A549 (cell line): Measurements from ENCODE around the gene DOK1. TPM values are rescaled to one million over a fixed set of nuclear protein-coding genes. Genes with fewer than 3 reads are reported as not detected.

ENCODE experiments used
- ATAC-seq, 2 experiments: fragments of 200-7000 bp in 1 of 2; fragments of >200 bp in 1 of 2; cut with Nextera tagmentation in 1 of 2; cut with Tn5 transposase in 1 of 2; 3 replicates each; pipeline versions ENCODE4 v1.8.0 to v1.9.1; 2018 to 2020; ENCODE audit warnings: mild to moderate bottlenecking in 1 of 2, moderate library complexity in 1 of 2
- CTCF ChIA-PET: fragments of 300-600 bp; sonication (Branson Sonifier 250); formaldehyde crosslinking; extraction: SDS; loops from one replicate; lab custom pipeline; 2021; ENCODE audit warnings: antibody characterized with exemption, inconsistent platforms; lab: Yijun Ruan, JAX
- POLR2A ChIA-PET: fragments of 350-600 bp; formaldehyde crosslinking; extraction: SDS; loops from one replicate; lab custom pipeline; 2021; ENCODE audit warnings: antibody characterized with exemption, inconsistent platforms; lab: Yijun Ruan, JAX
- DNase-seq, 2 experiments: peaks; one replicate each; pipeline versions ENCODE4 v3.0.0 to v3.0.0-alpha.2; 2011 to 2016; ENCODE audit warnings: low read depth in 1 of 2, low spot score in 1 of 2
- FAIRE-seq: peaks from 2 replicates; lab custom pipeline; 2011; peaks lifted over from hg19 to GRCh38; lab: Jason Lieb, UNC
- H3K27ac ChIP-seq, 2 experiments: fragments of >200 bp; sonication (Bioruptor Twin); formaldehyde crosslinking; 3 replicates each; pipeline ENCODE4 v1.5.1; 2016 to 2017
- H3K4me1 ChIP-seq: fragments of >200 bp; sonication (Bioruptor Twin); formaldehyde crosslinking; 3 replicates; pipeline ENCODE4 v1.6.1; 2016
- H3K4me2 ChIP-seq: fragments of >200 bp; sonication (Bioruptor Twin); formaldehyde crosslinking; 3 replicates; pipeline ENCODE4 v1.6.1; 2016
- H3K4me3 ChIP-seq: fragments of >200 bp; sonication (Bioruptor Twin); formaldehyde crosslinking; 3 replicates; pipeline ENCODE4 v1.5.1; 2016
- H3K9me3 ChIP-seq: fragments of >200 bp; sonication (Bioruptor Twin); formaldehyde crosslinking; 3 replicates; pipeline ENCODE4 v1.6.1; 2016
- CBX8 ChIP-seq: fragments of 200-600 bp; sonication (generic); IDR thresholded peaks from 2 replicates; pipeline ENCODE4 v1.6.1; 2016
- FOSL2 ChIP-seq, 2 experiments: fragments of 450-650 bp in 1 of 2; fragments of >200 bp in 1 of 2; sonication (Bioruptor Twin) in 1 of 2; formaldehyde crosslinking; IDR thresholded peaks; 2 replicates each; pipeline versions ENCODE4 v1.5.0 to v1.6.1; 2016 to 2020; ENCODE audit warnings: mild to moderate bottlenecking in 1 of 2, moderate library complexity in 1 of 2
- FOXS1 ChIP-seq: fragments of 250-450 bp; sonication (Bioruptor Pico); IDR thresholded peaks from 2 replicates; pipeline ENCODE4 v1.5.0; 2020; ENCODE audit warnings: mild to moderate bottlenecking, moderate library complexity
- GATA3 ChIP-seq: IDR thresholded peaks from 2 replicates; pipeline ENCODE4 v1.6.1; 2012; ENCODE audit warnings: borderline replicate concordance
- HDAC2 ChIP-seq: fragments of 200-600 bp; sonication (generic); IDR thresholded peaks from 2 replicates; pipeline ENCODE4 v1.6.1; 2016
- HEYL ChIP-seq: fragments of 250-450 bp; sonication (Bioruptor Pico); IDR thresholded peaks from 2 replicates; pipeline ENCODE4 v1.8.0; 2021; ENCODE audit warnings: mild to moderate bottlenecking, moderate library complexity
- JUN ChIP-seq, 2 experiments: fragments of >200 bp; sonication (Bioruptor Twin); formaldehyde crosslinking; IDR thresholded peaks; 2 replicates in 1 of 2; 3 replicates in 1 of 2; pipeline ENCODE4 v1.6.1; 2016 to 2017
- MAFK ChIP-seq: fragments of 450-650 bp; IDR thresholded peaks from 2 replicates; pipeline ENCODE4 v1.6.1; 2014; ENCODE audit not compliant: partially characterized antibody
- NPAS2 ChIP-seq: fragments of 250-450 bp; sonication (Bioruptor Pico); IDR thresholded peaks from 2 replicates; pipeline ENCODE4 v1.8.0; 2022; ENCODE audit warnings: mild to moderate bottlenecking, moderate library complexity, borderline replicate concordance
- POLR2A ChIP-seq: IDR thresholded peaks from 2 replicates; pipeline ENCODE4 v1.6.1; 2012; ENCODE audit warnings: mild to moderate bottlenecking, low read length
- RCOR1 ChIP-seq: fragments of 150-350 bp; IDR thresholded peaks from 2 replicates; pipeline ENCODE4 v1.6.1; 2014; ENCODE audit warnings: antibody characterized with exemption, low read length, low read depth
- RNF2 ChIP-seq: fragments of 200-600 bp; sonication (generic); IDR thresholded peaks from 2 replicates; pipeline ENCODE4 v1.6.1; 2016; ENCODE audit warnings: low read depth, mild to moderate bottlenecking, antibody characterized with exemption, moderate library complexity, borderline replicate concordance
- TP53 ChIP-seq: fragments of 250-450 bp; sonication (Bioruptor Pico); IDR thresholded peaks from 2 replicates; pipeline ENCODE4 v1.5.0; 2021; ENCODE audit warnings: mild to moderate bottlenecking, moderate library complexity
- whole genome bisulfite sequencing: methylation state at CpG from one replicate; pipeline ENCODE4 v1.1.6; 2017; ENCODE audit errors: missing lambda C conversion rate; 5-methylcytosine and 5-hydroxymethylcytosine counted together
- polyA plus RNA-seq, 4 experiments: library from polyadenylated mRNA; depleted of rRNA in 3 of 4; stranded (reverse); fragments of >200 nt; fragmentation: RNase III in 1 of 4; extraction: RNeasy Plus Mini Kit Qiagen cat#74134 plus additional on column Dnase treatment in 1 of 4; gene quantifications; 2 replicates in 3 of 4; 3 replicates in 1 of 4; pipeline ENCODE4 v1.2.3, GENCODE V29; 2011 to 2017
- TF ChIP-seq, protein P1 (sequence below): fragments of >200 bp; sonication (Bioruptor Twin); formaldehyde crosslinking; IDR thresholded peaks from 3 replicates; pipeline ENCODE4 v1.5.1; 2016
- TF ChIP-seq, protein P2 (sequence below): fragments of >200 bp; sonication (Bioruptor Twin); formaldehyde crosslinking; IDR thresholded peaks from 2 replicates; pipeline ENCODE4 v1.6.1; 2016
- TF ChIP-seq, protein P3 (sequence below): fragments of 150-350 bp; IDR thresholded peaks from 2 replicates; pipeline ENCODE4 v1.6.1; 2014; ENCODE audit warnings: low read depth, mild to moderate bottlenecking, low read length

The DOK1 gene
- polyA plus RNA-seq, 2 of the 4 experiments (the other 2 are of a cell fraction): 4.0 to 5.0 TPM

DNA sequence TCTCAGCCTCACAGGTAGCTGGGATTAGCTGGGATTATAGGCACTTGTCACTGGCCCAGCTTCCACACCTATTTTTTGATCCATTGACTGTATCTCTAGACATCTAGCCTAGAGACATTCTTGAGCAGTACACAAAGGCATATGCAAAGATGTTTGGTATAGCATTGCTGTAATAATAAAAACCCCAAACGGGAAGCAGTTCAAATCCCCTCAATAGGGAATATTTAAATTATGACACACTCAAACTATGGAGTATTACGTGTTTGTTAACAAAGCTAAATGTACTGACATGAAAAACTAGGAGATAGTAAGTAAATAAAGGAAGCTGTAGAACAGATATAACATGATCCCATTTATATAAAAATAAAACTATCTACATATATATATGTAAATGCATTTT is 27.7 kb downstream of the DOK1 start:
- Histone ChIP-seq H3K4me3 (no peak overlapping the region), H3K4me1 (peaks cover 14% of the 10 kb centered on the region), H3K9me3 (no peaks in the 10 kb centered on the region), H3K27ac (no peak overlapping the region), H3K4me2 (no peak overlapping the region)
- TF ChIP-seq, protein P1, sequence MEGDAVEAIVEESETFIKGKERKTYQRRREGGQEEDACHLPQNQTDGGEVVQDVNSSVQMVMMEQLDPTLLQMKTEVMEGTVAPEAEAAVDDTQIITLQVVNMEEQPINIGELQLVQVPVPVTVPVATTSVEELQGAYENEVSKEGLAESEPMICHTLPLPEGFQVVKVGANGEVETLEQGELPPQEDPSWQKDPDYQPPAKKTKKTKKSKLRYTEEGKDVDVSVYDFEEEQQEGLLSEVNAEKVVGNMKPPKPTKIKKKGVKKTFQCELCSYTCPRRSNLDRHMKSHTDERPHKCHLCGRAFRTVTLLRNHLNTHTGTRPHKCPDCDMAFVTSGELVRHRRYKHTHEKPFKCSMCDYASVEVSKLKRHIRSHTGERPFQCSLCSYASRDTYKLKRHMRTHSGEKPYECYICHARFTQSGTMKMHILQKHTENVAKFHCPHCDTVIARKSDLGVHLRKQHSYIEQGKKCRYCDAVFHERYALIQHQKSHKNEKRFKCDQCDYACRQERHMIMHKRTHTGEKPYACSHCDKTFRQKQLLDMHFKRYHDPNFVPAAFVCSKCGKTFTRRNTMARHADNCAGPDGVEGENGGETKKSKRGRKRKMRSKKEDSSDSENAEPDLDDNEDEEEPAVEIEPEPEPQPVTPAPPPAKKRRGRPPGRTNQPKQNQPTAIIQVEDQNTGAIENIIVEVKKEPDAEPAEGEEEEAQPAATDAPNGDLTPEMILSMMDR: no peak
- TF ChIP-seq FOXS1: no peak
- ChIA-PET CTCF (interaction anchor here (1.8 to 10.5 kb wide), 4 partner anchors 11 to 98 kb away, joined by 4 to 181 read pairs (median 122); partner anchors contain the start of genes AUP1, CCDC142, HTRA2 and TTC31), POLR2A (no interaction called here)
- DNase-seq: no peak
- ATAC-seq: no peak
- no peak for FAIRE-seq
- 49% methylated on average over 2 of the region's 2 CpGs for WGBS

DNA sequence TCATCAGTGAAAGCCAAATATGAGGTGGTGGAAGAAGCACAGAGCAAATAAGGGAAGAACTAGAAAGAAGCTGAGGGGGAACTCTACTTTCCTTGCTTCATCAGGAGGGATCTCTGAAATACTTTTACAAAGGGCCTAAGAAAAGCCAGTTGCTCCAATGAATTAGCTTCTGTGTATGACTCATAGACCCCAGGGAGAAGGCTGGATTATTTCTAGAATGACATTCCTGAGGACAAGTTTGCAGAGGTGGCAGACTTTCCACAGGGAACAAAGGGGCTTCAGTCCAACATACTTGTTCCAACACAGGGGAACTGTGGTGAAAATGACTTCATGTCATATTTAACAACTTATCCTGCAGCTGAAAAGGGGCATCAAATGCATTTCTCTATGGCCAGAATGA is 29.0 kb downstream of the DOK1 start:
- H3K4me1 ChIP-seq: peaks cover 14% of the 10 kb centered on the region
- POLR2A ChIA-PET: interaction anchor here (1.2 kb wide), 2 partner anchors 54 to 101 kb away, joined by 5 read pairs; partner anchors contain the start of genes AUP1, CCDC142, HTRA2 and TTC31
- CTCF ChIA-PET: interaction anchor here (0.8 to 10.5 kb wide), 8 partner anchors 8 to 193 kb away, joined by 3 to 181 read pairs (median 35); partner anchors contain the start of genes AUP1, CCDC142, DOK1 and HTRA2
- H3K4me2 ChIP-seq: peak overlapping the region; percentile 22; the same call in 2 of the 3 replicates
- TF ChIP-seq CBX8 (no peak), FOSL2 (IDR thresholded peaks at IDR 0.05) (no peak), FOSL2 (CRISPR knock-in tag; IDR thresholded peaks at IDR 0.05) (peak; percentile 71)
- H3K27ac ChIP-seq: peak overlapping the region; percentile 42 to 57; a peak in 3 of 6 replicates
- ATAC-seq (no peak; a peak in 1 of 6 replicates), DNase-seq (peak in 1 of 2 experiments; percentile 15), FAIRE-seq (no peak)
- no peaks in the 10 kb centered on the region for H3K9me3 ChIP-seq
- H3K4me3 ChIP-seq: no peak overlapping the region

DNA sequence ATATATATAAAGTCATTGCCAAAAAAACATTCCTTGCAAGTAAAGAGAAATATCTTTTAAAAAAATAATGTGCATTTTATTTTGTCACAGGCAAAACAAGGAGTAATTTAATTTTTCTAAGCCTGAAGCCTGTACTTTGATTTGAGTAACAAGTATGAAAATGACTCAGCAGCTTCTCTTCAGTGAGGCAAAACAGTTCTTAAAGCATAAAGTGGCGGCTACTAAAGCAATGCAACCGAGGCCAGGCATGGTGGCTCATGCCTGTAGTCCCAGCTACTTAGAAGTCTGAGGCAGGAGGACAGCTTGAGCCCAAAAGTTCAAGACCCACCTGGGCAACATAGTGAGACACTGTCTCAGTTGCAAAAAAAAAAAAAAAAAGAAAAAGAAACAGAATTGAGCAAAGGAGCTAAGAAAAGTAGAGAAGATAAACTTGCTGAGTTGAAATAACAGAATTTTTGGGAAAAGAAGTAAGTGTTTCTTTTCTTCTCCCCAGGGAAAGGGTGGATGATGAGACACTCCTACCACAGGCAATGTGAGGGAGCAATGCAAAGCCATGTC is 29.6 kb downstream of the DOK1 start:
- ChIA-PET POLR2A (interaction anchor here (1.2 kb wide), 2 partner anchors 54 to 101 kb away, joined by 5 read pairs; partner anchors contain the start of genes AUP1, CCDC142, HTRA2 and TTC31), CTCF (interaction anchor here (0.8 to 10.5 kb wide), 8 partner anchors 7 to 335 kb away, joined by 3 to 181 read pairs (median 35); partner anchors contain the start of genes AUP1, CCDC142, DOK1 and HTRA2)
- no peak for TF ChIP-seq HDAC2
- peak; percentile 21 for TF ChIP-seq MAFK
- FAIRE-seq (no peak), DNase-seq (no peak), ATAC-seq (no peak)
- H3K9me3 ChIP-seq: no peaks in the 10 kb centered on the region
- peak overlapping the region; percentile 42 to 57; a peak in 4 of 6 replicates for H3K27ac ChIP-seq
- H3K4me1 ChIP-seq: peaks cover 14% of the 10 kb centered on the region
- no peak overlapping the region for H3K4me3 ChIP-seq
- peak overlapping the region; percentile 22; the same call in 2 of the 3 replicates for H3K4me2 ChIP-seq
- 59% methylated on average over 2 of the region's 2 CpGs for WGBS

DNA sequence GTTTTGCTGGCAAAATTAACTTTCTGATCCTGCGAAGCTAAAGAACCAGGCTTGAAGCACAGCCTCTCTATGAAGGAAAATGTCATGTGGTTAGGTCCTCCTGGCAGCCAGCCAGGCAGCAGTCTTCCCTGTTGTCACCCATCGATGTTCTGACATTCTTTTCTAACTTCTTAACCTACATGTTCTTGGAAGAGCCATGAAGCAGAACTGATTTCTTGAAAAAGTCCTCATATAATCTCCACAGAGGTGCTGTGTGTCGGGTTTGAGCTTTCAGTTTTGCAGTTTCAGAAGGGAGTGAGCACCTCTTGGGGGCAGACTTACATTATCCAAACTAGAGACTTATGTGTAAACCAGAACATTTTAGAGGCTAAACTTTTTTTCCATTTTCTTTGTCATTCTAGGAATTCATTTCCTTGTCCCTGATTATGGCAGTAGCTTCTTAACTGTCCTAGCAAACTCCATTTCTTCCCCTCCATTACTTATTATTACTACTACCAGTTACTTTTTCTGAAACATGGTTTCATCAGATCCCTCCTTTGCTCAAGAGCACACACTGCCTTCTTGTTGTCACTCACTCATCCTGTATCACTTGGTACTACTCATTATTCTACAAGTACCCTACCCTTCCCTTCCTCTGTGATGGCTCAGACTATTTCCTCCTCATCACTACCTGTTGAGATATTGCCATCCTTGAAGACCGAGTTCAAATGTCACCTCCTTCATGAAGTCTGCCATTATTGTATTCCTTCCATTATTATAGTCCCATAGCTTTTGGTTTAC is 31.1 kb downstream of the DOK1 start:
- H3K4me1 ChIP-seq: peaks cover 14% of the 10 kb centered on the region
- ChIA-PET CTCF (interaction anchor here (0.7 to 10.5 kb wide), 14 partner anchors 14 to 336 kb away, joined by 3 to 181 read pairs (median 18); partner anchors contain the start of genes AUP1, CCDC142, DOK1 and HTRA2), POLR2A (interaction anchor here (1.6 kb wide), 1 partner anchor 103 kb away, joined by 5 read pairs; the partner anchor contains the start of genes CCDC142 and TTC31)
- ATAC-seq (no peak), DNase-seq (no peak), FAIRE-seq (no peak)
- 58% methylated on average over 4 of the region's 4 CpGs for WGBS
- no peaks in the 10 kb centered on the region for H3K9me3 ChIP-seq
- H3K4me3 ChIP-seq: no peak overlapping the region
- TF ChIP-seq RNF2 (no peak), HEYL (CRISPR knock-in tag) (no peak), MAFK (no peak), RCOR1 (no peak), JUN (IDR thresholded peaks at IDR 0.05) (no peak), TP53 (CRISPR knock-in tag) (no peak), POLR2A (no peak), GATA3 (no peak), NPAS2 (CRISPR knock-in tag) (no peak)
- TF ChIP-seq, protein P2, sequence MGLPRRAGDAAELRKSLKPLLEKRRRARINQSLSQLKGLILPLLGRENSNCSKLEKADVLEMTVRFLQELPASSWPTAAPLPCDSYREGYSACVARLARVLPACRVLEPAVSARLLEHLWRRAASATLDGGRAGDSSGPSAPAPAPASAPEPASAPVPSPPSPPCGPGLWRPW: no peak
- TF ChIP-seq, protein P3, sequence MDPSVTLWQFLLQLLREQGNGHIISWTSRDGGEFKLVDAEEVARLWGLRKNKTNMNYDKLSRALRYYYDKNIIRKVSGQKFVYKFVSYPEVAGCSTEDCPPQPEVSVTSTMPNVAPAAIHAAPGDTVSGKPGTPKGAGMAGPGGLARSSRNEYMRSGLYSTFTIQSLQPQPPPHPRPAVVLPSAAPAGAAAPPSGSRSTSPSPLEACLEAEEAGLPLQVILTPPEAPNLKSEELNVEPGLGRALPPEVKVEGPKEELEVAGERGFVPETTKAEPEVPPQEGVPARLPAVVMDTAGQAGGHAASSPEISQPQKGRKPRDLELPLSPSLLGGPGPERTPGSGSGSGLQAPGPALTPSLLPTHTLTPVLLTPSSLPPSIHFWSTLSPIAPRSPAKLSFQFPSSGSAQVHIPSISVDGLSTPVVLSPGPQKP: no peak
- no peak overlapping the region for H3K27ac ChIP-seq
- no peak overlapping the region for H3K4me2 ChIP-seq
